Muscle layer of duodenum (tissue), 2 donors: ENCODE measurements around the gene KRT83.
"Not testable (repeated sequence)": the region's sequence is repeated elsewhere in the genome, so short reads cannot be mapped to it uniquely, and the experiment has no call there.

Experiments
- H3K27ac ChIP-seq: one replicate; pipeline ENCODE4 v1.7.0; 2013; ENCODE audit warnings: mild to moderate bottlenecking, low read length
- H3K27me3 ChIP-seq: one replicate; pipeline ENCODE4 v1.7.0; 2013; ENCODE audit warnings: low read depth, mild to moderate bottlenecking, control low read depth, low read length
- H3K36me3 ChIP-seq, 2 donors: one replicate each; pipeline ENCODE4 v1.7.0; 2013; ENCODE audit warnings: low read length in 2 of 2, control low read depth in 1 of 2, mild to moderate bottlenecking in 1 of 2; ENCODE audit not compliant: insufficient read depth in 2 of 2, control insufficient read depth in 1 of 2
- H3K4me1 ChIP-seq, 2 donors: one replicate each; pipeline ENCODE4 v1.7.0; 2013; ENCODE audit warnings: low read length in 2 of 2, mild to moderate bottlenecking in 2 of 2, control low read depth in 1 of 2, moderate library complexity in 1 of 2; ENCODE audit not compliant: insufficient read depth in 2 of 2, control insufficient read depth in 1 of 2
- H3K4me3 ChIP-seq, 2 donors: one replicate each; pipeline ENCODE4 v1.7.0; 2013; ENCODE audit warnings: low read length in 2 of 2, low read depth in 1 of 2, mild to moderate bottlenecking in 1 of 2
- H3K9me3 ChIP-seq, 2 donors: one replicate each; pipeline ENCODE4 v1.7.0; 2013; ENCODE audit warnings: low read length in 2 of 2, control low read depth in 1 of 2, mild to moderate bottlenecking in 1 of 2; ENCODE audit not compliant: control insufficient read depth in 1 of 2
- donor health status: healthy.

The KRT83 gene

GRCh38 chr12:52351196-52352059 is 30.2 kb upstream of the KRT83 start:
- Histone ChIP-seq H3K36me3 (no peaks in the 10 kb centered on the region), H3K4me3 (no peak overlapping the region), H3K4me1 (no peaks in the 10 kb centered on the region), H3K27me3 (no peaks in the 10 kb centered on the region), H3K9me3 (no peaks in the 10 kb centered on the region), H3K27ac (no peak overlapping the region)

GRCh38 chr12:52350786-52351185 is 29.6 kb upstream of the KRT83 start:
- no peak overlapping the region for H3K4me3 ChIP-seq
- no peak overlapping the region for H3K27ac ChIP-seq
- H3K4me1 ChIP-seq, result no peaks in the 10 kb centered on the region
- H3K36me3 ChIP-seq, result no peaks in the 10 kb centered on the region
- no peaks in the 10 kb centered on the region for H3K27me3 ChIP-seq
- no peaks in the 10 kb centered on the region for H3K9me3 ChIP-seq

GRCh38 chr12:52350021-52350620 is 28.9 kb upstream of the KRT83 start:
- Histone ChIP-seq H3K36me3 (no peaks in the 10 kb centered on the region), H3K27me3 (no peaks in the 10 kb centered on the region), H3K4me1 (no peaks in the 10 kb centered on the region), H3K9me3 (no peaks in the 10 kb centered on the region), H3K27ac (no peak overlapping the region), H3K4me3 (no peak overlapping the region)

- no peaks in the 10 kb centered on the region for H3K36me3 ChIP-seq
- H3K4me1 ChIP-seq, result no peaks in the 10 kb centered on the region
- H3K4me3 ChIP-seq, result no peak overlapping the region
- peaks cover 0 to under 1% of the 10 kb centered on the region in 2 donors for H3K9me3 ChIP-seq
- H3K27ac ChIP-seq, result no peak overlapping the region
- H3K27me3 ChIP-seq, result no peaks in the 10 kb centered on the region
Observed at GRCh38 chr12:52349196-52349595, 28.0 kb upstream of the KRT83 start.

- peaks cover 0 to 14% of the 10 kb centered on the region in 2 donors for H3K9me3 ChIP-seq
- no peak overlapping the region for H3K4me3 ChIP-seq
- H3K36me3 ChIP-seq, result no peaks in the 10 kb centered on the region
- no peaks in the 10 kb centered on the region for H3K4me1 ChIP-seq
- H3K27ac ChIP-seq, result no peak overlapping the region
- H3K27me3 ChIP-seq, result no peaks in the 10 kb centered on the region
Observed at GRCh38 chr12:52347551-52348510, 26.6 kb upstream of the KRT83 start.

- Histone ChIP-seq H3K4me1 (no peaks in the 10 kb centered on the region), H3K27ac (no peak overlapping the region), H3K4me3 (no peak overlapping the region), H3K27me3 (no peaks in the 10 kb centered on the region), H3K36me3 (no peaks in the 10 kb centered on the region), H3K9me3 (peaks cover 0 to 14% of the 10 kb centered on the region in 2 donors)
Observed at GRCh38 chr12:52347016-52347415, 25.8 kb upstream of the KRT83 start.

- Histone ChIP-seq H3K27me3 (no peaks in the 10 kb centered on the region), H3K36me3 (no peaks in the 10 kb centered on the region), H3K27ac (no peak overlapping the region), H3K4me3 (no peak overlapping the region), H3K4me1 (no peaks in the 10 kb centered on the region), H3K9me3 (peaks cover 0 to 14% of the 10 kb centered on the region in 2 donors)
Observed at GRCh38 chr12:52346593-52346992, 25.4 kb upstream of the KRT83 start.

- not testable (repeated sequence) for H3K4me1 ChIP-seq, H3K36me3 ChIP-seq, H3K27ac ChIP-seq, H3K4me3 ChIP-seq, H3K27me3 ChIP-seq
- peaks cover 0 to 14% of the 10 kb centered on the region in 2 donors for H3K9me3 ChIP-seq
Observed at GRCh38 chr12:52345041-52345440, 23.8 kb upstream of the KRT83 start.

- Histone ChIP-seq H3K27me3 (no peaks in the 10 kb centered on the region), H3K27ac (no peak overlapping the region), H3K4me1 (no peaks in the 10 kb centered on the region), H3K4me3 (no peak overlapping the region), H3K36me3 (no peaks in the 10 kb centered on the region), H3K9me3 (peaks cover 0 to 14% of the 10 kb centered on the region in 2 donors)
Observed at GRCh38 chr12:52344111-52344510, 22.9 kb upstream of the KRT83 start.

GRCh38 chr12:52343550-52343949 is 22.4 kb upstream of the KRT83 start:
- H3K4me1 ChIP-seq, result no peaks in the 10 kb centered on the region
- H3K4me3 ChIP-seq, result no peak overlapping the region
- no peaks in the 10 kb centered on the region for H3K36me3 ChIP-seq
- no peak overlapping the region for H3K27ac ChIP-seq
- H3K27me3 ChIP-seq, result no peaks in the 10 kb centered on the region
- H3K9me3 ChIP-seq, result peaks cover 0 to 14% of the 10 kb centered on the region in 2 donors
